ENCODE data around the gene NEMP1.
"Not testable (repeated sequence)": the region's sequence is repeated elsewhere in the genome, so short reads cannot be mapped to it uniquely, and the experiment has no call there.

The NEMP1 gene

DNA sequence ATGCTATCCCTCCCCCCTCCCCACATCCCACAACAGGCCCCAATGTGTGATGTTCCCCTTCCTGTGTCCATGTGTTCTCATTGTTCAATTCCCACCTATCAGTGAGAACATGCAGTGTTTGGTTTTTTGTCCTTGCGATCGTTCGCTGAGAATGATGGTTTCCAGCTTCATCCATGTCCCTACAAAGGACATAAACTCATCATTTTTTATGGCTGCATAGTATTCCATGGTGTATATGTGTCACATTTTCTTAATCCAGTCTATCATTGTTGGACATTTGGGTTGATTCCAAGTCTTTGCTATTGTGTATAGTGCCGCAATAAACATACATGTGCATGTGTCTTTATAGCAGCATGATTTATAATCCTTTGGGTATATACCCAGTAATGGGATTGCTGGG lies 25.4 kb downstream of the NEMP1 start:
- not testable (repeated sequence) for DNase-seq

GRCh38 chr12:57051011-57051410 lies 27.6 kb downstream of the NEMP1 start:
- DNase-seq, result no peak

- no peak for DNase-seq
Observed at GRCh38 chr12:57049890-57050289, 28.7 kb downstream of the NEMP1 start, which contains the start of gene MYO1A. TSS of gene MYO1A (minus strand) at chr12:57050129. CDS start at chr12:57048323, 1,806 bp downstream.

- DNase-seq, result no peak
Observed at GRCh38 chr12:57049119-57049446, 29.5 kb downstream of the NEMP1 start.

GRCh38 chr12:57048423-57049118 lies 30.0 kb downstream of the NEMP1 start:
- DNase-seq, result no peak

DNA sequence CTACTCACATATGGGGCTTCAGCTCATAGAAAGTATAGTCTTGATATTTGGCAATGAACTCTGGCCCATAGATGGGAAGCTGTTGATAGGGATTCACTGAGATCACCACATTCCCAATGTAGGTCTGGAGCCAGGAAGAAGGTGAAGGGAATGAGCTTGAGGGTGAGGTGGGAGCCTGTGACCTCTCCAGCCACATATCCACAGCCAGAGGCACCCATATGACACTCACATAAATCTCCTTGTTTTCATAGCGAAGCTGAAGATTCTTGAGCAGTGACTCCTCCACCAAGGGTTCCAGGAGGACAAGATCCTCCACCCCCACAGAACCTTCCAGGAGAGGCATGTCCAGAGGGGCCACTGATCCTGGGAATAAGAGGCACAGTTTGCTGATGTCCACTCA lies 30.6 kb downstream of the NEMP1 start:
- no peak for DNase-seq

- no peak for DNase-seq
Observed at GRCh38 chr12:57046947-57047890, 31.4 kb downstream of the NEMP1 start.

- DNase-seq, result no peak
Observed at GRCh38 chr12:57046086-57046791, 32.4 kb downstream of the NEMP1 start.

DNA sequence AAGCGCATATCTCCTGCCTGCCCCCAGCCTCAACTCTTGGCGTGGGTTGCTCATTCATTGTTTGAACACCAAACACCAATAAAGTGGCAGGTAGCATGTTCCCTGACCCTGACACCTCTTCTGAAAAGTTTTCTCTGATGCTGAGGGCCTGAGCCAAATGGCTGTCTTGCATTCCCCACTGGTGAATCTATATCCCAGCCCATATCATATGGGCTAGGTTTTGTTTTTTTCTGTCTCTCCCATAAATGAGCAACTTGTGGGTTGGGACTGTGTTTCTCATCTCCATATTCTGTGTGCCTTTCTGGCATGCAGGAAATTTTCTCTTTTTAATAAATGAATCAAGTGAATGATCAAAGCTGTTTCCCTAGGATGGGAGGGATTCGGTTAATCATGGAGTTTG lies 33.7 kb downstream of the NEMP1 start:
- no peak for DNase-seq

DNA sequence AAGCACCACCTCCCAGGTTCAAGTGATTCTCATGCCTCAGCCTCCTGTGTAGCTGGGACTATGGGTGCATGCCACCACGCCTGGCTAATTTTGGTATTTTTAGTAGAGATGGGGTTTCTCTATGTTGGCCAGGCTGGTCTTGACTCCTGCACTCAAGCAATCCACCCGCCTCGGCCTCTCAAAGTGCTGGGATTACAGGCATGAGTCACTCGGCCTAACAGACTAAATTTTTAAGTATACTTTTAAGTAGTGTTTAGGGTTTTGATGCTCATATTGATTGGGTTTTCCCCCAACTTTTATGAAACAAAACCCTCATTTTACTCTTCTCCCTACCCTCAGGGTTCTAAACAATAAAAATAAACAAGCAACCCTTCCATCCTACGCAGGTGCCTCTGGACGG lies 34.1 kb downstream of the NEMP1 start:
- DNase-seq, result no peak

DNA sequence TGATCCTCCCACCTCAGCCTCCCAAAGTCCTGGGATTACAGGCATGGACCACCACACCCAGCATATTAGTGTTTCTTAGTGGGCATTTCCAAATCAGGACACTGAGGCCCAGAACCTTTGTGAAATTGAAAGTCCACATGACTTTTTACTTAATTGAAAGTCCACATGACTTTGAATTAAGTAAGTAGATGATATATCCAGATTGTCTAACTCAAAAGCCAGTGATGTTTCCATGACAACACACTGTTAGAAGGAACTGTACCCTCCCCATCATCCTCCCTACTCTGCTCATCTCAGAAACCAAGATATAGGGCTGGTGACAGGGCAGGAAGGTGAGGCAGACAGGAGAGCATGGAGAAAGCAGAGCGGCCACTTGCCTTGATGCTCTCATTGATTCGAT lies 35.9 kb downstream of the NEMP1 start:
- no peak for DNase-seq

GRCh38 chr12:57040750-57041149 lies 37.8 kb downstream of the NEMP1 start:
- DNase-seq, result no peak

GRCh38 chr12:57040211-57040610 lies 38.4 kb downstream of the NEMP1 start:
- no peak for DNase-seq

GRCh38 chr12:57039016-57039798 lies 39.4 kb downstream of the NEMP1 start:
- DNase-seq, result no peak

- DNase-seq, result no peak
Observed at GRCh38 chr12:57037264-57037663, 41.3 kb downstream of the NEMP1 start.

DNA sequence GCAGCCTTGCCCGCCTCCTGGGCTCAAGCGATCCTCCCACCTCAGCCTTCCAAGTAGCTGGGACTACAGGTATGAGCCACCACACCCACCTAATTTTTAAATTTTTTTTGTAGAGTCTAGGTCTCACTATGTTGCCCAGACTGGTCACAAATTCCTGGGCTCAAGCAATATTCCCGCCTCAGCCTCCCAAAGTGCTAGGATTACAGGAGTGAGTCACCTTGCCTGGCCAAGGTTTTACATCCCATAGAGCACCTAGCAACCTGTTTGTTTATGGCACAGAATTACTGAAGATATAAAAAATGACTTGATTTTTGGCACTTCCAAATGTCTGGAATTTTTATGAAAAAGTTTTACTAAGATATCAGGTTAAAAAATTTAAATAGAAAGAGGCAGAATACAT lies 45.2 kb downstream of the NEMP1 start:
- DNase-seq, result no peak

GRCh38 chr12:57031789-57032188 lies 46.8 kb downstream of the NEMP1 start:
- no peak for DNase-seq

DNA sequence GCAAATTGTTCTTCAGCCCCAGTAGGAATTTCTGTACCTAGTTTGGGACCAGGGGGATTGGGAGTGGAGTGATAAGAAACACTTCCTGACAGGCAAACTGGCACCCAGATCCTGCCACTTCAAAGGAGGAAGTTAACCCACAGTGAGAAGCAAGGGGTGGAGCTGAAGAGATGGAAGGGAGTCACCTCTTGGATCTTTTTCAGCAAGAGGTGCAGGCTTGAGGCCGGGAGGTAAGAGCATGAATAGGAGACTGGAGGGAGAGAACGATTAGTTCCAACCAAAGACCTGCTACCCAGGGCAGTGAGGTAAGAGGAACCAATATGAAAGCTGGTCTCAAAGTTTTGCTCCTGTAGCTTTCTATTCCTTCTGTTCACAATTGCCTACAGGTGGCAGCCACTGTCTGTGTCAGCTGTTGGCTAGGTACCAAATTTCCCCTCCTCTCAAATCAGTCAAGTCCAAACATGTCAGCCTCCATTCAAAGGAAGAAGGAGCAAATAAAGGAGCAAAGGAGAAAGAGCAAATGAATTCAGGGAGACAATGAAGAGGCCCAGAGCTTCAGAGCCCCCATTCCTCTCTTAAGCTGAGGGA lies 47.4 kb downstream of the NEMP1 start:
- no peak for DNase-seq

- no peak for DNase-seq
Observed at GRCh38 chr12:57029457-57029856, 49.1 kb downstream of the NEMP1 start.

GRCh38 chr12:57027805-57028153 lies 50.8 kb downstream of the NEMP1 start:
- no peak for DNase-seq

DNA sequence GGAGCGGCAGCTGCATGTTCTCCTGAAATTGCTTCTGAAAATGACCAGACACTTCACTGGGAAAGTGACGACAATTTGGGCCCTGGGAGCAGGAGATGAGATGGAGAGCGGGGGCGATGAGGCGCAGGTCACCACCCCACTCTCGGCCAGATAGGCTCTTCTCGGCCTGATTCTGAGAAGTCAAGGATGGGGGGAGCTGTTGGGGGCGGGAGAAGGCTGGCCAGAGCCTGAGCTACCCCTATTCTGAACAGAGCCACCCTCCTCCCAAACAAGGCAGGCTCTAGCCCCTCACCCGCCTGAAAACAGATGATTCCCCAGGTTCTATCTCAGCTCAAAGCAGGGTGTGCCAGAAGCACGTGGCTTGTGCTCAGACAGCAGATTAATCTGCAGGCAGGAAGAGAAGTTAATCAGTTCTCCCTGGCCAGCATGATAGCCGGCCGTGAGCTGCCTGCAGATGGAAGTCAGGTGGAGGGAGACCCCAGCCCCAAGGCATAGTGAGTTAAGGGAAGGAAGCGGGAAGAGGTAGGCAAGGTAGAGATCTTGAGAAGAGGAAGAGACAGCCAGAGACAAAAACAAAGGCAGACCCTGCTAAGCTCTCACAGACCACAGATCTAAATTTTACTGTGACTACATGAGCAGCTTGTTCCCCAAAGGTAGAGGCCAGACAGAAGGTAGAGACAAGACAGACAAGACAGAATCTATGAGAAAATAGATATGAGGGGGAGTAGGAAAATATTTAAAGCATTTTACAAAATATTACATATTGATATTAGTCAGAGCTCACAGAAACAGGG lies 51.4 kb downstream of the NEMP1 start:
- DNase-seq, result no peak

DNA sequence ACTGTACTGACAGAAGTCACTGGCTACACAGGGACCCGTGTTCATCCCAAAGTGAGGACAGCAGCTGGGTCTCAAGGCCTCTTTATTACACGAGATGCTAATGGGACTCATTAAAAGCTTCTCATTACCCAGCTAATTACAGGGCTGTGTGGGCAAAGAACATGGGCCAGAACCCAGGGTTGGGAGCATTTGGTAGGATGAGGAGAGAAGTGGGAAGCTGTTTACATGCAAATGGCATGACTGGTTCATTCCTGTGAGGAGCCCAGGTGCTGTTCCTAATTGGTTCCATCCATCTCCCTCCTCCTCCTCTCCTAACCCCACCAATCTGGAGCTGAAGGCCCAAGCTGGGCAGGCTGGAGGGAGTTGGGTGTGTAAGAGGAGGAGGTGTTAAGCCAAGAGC lies 53.4 kb downstream of the NEMP1 start:
- DNase-seq, result no peak
